Stomach (tissue), 9 donors: ENCODE data around the gene UMAD1. TPM values are rescaled to one million over a fixed set of nuclear protein-coding genes. Genes with fewer than 3 reads are reported as not detected.

Experiments
- DNase-seq, 2 donors: peaks; one replicate each; pipeline versions ENCODE4 v3.0.0 to v3.0.0-alpha.2; 2013 to 2019
- H3K27ac ChIP-seq, 5 donors: fragments of 200-600 bp in 4 of 5; sonication (generic) in 4 of 5; one replicate each; pipeline ENCODE4 v1.5.1; 2013 to 2019; ENCODE audit warnings: mild to moderate bottlenecking in 1 of 5, moderate library complexity in 1 of 5
- H3K27me3 ChIP-seq, 3 donors: fragments of 200-600 bp; sonication (generic); one replicate each; pipeline ENCODE4 v1.5.1; 2017 to 2019; ENCODE audit warnings: mixed run types in 1 of 3
- H3K36me3 ChIP-seq, 4 donors: fragments of 200-600 bp; sonication (generic); 1 replicate in 3 of 4; 2 replicates in 1 of 4; pipeline ENCODE4 v1.5.1; 2016 to 2019
- H3K4me1 ChIP-seq, 4 donors: fragments of 200-600 bp; sonication (generic); one replicate each; pipeline ENCODE4 v1.5.1; 2016 to 2019
- H3K4me3 ChIP-seq, 4 donors: fragments of 200-600 bp; sonication (generic) in 3 of 4; one replicate each; pipeline ENCODE4 v1.5.1; 2016 to 2019; ENCODE audit warnings: mild to moderate bottlenecking in 1 of 4
- H3K9me3 ChIP-seq, 4 donors: fragments of 200-600 bp; sonication (generic); one replicate each; pipeline ENCODE4 v1.5.1; 2016 to 2019
- EP300 ChIP-seq: sonication (generic); formaldehyde crosslinking; IDR thresholded peaks from one replicate; pipeline ENCODE4 v1.6.1; 2017; ENCODE audit warnings: antibody characterized with exemption
- POLR2A ChIP-seq, 4 donors: fragments of 450-650 bp; IDR thresholded peaks; one replicate each; pipeline ENCODE4 v1.6.1; 2016; ENCODE audit warnings: antibody characterized with exemption in 4 of 4, control low read depth in 2 of 4, mild to moderate bottlenecking in 1 of 4, moderate library complexity in 1 of 4
- POLR2AphosphoS5 ChIP-seq, 3 donors: sonication (generic); formaldehyde crosslinking; IDR thresholded peaks; one replicate each; pipeline ENCODE4 v1.6.1; 2016; ENCODE audit warnings: antibody characterized with exemption in 3 of 3
- WGBS, 5 donors: extraction: QIAGEN DNeasy Blood & Tissue Kit in 3 of 5; methylation state at CpG; one replicate each; pipeline versions ENCODE4 v1.1.5 to v1.1.7; 2013 to 2018; 5-methylcytosine and 5-hydroxymethylcytosine counted together
- intact Hi-C: fragments of 100-400 bp; cut with DNase I; formaldehyde crosslinking; loops from one replicate; pipeline ENCODE4 v1.15.1; 2023; ENCODE audit warnings: low total_unique reads
- polyA plus RNA-seq, 3 donors: library from polyadenylated mRNA; stranded (reverse); fragments of 200-250 nt; gene quantifications; one replicate each; pipeline ENCODE4 v1.2.3, GENCODE V29; 2013
- total RNA-seq, 5 donors: library from RNA; depleted of rRNA; stranded (reverse); fragments of >200 nt; gene quantifications; one replicate each; pipeline versions ENCODE4 v1.1.0 to v1.2.3, GENCODE V29; 2014 to 2016
- TF ChIP-seq, protein P1 (sequence below), 7 experiments: fragments of 450-650 bp in 4 of 7; fragments of 200-600 bp in 3 of 7; sonication (generic) in 3 of 7; IDR thresholded peaks; one replicate each; pipeline ENCODE4 v1.5.1; 2016 to 2019; ENCODE audit warnings: antibody characterized with exemption in 7 of 7, control low read depth in 2 of 7, mild to moderate bottlenecking in 1 of 7
- donor health status: healthy with polysubstance abuse.
- donor health status: Bipolar disorder and iron deficiency.
- donor health status: healthy.

The UMAD1 gene
- total and polyA plus RNA-seq, 8 donors = 7.8 to 175 (median 30.1) TPM

- TF ChIP-seq, protein P1, sequence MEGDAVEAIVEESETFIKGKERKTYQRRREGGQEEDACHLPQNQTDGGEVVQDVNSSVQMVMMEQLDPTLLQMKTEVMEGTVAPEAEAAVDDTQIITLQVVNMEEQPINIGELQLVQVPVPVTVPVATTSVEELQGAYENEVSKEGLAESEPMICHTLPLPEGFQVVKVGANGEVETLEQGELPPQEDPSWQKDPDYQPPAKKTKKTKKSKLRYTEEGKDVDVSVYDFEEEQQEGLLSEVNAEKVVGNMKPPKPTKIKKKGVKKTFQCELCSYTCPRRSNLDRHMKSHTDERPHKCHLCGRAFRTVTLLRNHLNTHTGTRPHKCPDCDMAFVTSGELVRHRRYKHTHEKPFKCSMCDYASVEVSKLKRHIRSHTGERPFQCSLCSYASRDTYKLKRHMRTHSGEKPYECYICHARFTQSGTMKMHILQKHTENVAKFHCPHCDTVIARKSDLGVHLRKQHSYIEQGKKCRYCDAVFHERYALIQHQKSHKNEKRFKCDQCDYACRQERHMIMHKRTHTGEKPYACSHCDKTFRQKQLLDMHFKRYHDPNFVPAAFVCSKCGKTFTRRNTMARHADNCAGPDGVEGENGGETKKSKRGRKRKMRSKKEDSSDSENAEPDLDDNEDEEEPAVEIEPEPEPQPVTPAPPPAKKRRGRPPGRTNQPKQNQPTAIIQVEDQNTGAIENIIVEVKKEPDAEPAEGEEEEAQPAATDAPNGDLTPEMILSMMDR (IDR thresholded peaks at IDR 0.05) = no peak
- peak in 1 of 3 donors; percentile 78 for TF ChIP-seq POLR2AphosphoS5 (IDR thresholded peaks at IDR 0.05)
- intact Hi-C loops = no loop called here
- DNase-seq = peak in 1 of 2 donors; percentile 78
Observed at GRCh38 chr7:7719236-7719635, 78.7 kb downstream of the UMAD1 start.

GRCh38 chr7:7720193-7720592 lies 79.6 kb downstream of the UMAD1 start:
- Histone ChIP-seq H3K27me3 (no peaks in the 10 kb centered on the region), H3K36me3 (no peaks in the 10 kb centered on the region), H3K4me1 (peaks cover 0 to 16% (median 5%) of the 10 kb centered on the region in 4 donors), H3K9me3 (no peaks in the 10 kb centered on the region), H3K27ac (no peak overlapping the region), H3K4me3 (no peak overlapping the region)
- no peak for TF ChIP-seq POLR2AphosphoS5 (IDR thresholded peaks at IDR 0.05)
- no peak for TF ChIP-seq POLR2A (IDR thresholded peaks at IDR 0.05)
- no peak for TF ChIP-seq EP300
- TF ChIP-seq, protein P1 (IDR thresholded peaks at IDR 0.05) = no peak
- DNase-seq = no peak
- intact Hi-C loops = no loop called here
- 92 to 100% (median 98%) methylated on average over 1 of the region's 1 CpG for WGBS, 5 donors

More at GRCh38 chr7:7719236-7719635, 78.7 kb downstream of the UMAD1 start:
- Histone ChIP-seq H3K27me3 (no peaks in the 10 kb centered on the region), H3K9me3 (no peaks in the 10 kb centered on the region), H3K36me3 (no peaks in the 10 kb centered on the region), H3K4me3 (no peak overlapping the region), H3K27ac (no peak overlapping the region), H3K4me1 (peaks cover 0 to 16% (median 5%) of the 10 kb centered on the region in 4 donors)
- 47 to 61% (median 55%) methylated on average over 2 of the region's 2 CpGs for WGBS, 5 donors

DNA sequence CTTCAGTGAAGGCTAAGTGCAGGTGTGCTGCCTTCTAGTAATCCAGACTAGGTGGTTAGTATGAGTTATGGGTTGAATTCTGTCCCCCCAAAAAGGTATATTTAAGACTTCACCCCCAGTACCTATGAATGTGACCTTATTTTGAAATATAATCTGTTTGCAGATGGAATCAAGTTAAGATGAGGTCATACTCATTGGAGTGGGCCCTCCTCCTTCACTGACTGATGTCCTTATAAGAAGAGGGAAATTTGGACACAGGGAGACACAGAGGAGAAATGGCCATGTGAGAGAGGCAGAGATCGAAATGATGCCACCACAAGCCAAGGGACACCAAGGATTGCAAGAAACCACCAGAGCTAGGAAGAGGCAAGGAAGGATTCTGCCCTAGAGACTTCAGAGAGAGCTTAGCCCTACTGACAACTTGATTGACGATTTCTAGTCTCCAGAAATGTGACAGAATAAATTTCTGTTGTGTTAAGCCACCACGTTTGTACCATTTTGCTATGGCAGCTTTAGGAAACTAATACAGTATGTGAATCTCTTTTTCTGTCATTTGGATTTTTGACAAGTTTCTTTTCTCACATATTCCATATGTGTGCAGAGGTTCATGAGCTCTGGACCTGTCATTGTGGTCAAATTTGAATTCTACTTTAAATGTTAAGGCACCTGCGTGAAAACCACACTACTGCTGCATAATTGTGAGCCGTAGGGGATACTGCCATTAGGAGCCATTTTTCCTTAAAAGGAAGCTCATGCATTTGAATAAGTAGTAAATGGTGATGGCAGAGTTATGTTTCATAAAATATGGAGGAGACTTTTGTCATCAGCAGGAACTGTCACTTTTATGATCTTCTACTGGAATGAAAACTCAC lies 80.4 kb downstream of the UMAD1 start:
- DNase-seq = no peak
- no peaks in the 10 kb centered on the region for H3K9me3 ChIP-seq
- H3K4me3 ChIP-seq = no peak overlapping the region
- no peaks in the 10 kb centered on the region for H3K36me3 ChIP-seq
- WGBS, 5 donors = 89 to 97% (median 95%) methylated on average over 5 of the region's 5 CpGs
- intact Hi-C loops = no loop called here
- TF ChIP-seq POLR2A (IDR thresholded peaks at IDR 0.05) = no peak
- TF ChIP-seq POLR2AphosphoS5 (IDR thresholded peaks at IDR 0.05) = no peak
- TF ChIP-seq, protein P1 (IDR thresholded peaks at IDR 0.05) = no peak
- TF ChIP-seq EP300 = no peak
- H3K4me1 ChIP-seq = peaks cover 0 to 16% (median 5%) of the 10 kb centered on the region in 4 donors
- no peak overlapping the region for H3K27ac ChIP-seq
- no peaks in the 10 kb centered on the region for H3K27me3 ChIP-seq

- no peaks in the 10 kb centered on the region for H3K36me3 ChIP-seq
- intact Hi-C loops = no loop called here
- H3K4me3 ChIP-seq = no peak overlapping the region
- peak overlapping the region in 2 of 5 donors; percentile 1 to 31 for H3K27ac ChIP-seq
- peaks cover 0 to 30% (median 18%) of the 10 kb centered on the region in 4 donors for H3K4me1 ChIP-seq
- no peaks in the 10 kb centered on the region for H3K27me3 ChIP-seq
- TF ChIP-seq, protein P1 (IDR thresholded peaks at IDR 0.05) = no peak
- TF ChIP-seq POLR2AphosphoS5 (IDR thresholded peaks at IDR 0.05) = peak in 1 of 3 donors; percentile 6
- peak in 1 of 2 donors; percentile 52 for DNase-seq
- no peaks in the 10 kb centered on the region for H3K9me3 ChIP-seq
Observed at GRCh38 chr7:7731732-7732131, 91.2 kb downstream of the UMAD1 start.
